HL-60 (cell line): Measurements from ENCODE around the gene ICAM3.
"Not testable (repeated sequence)": the region's sequence is repeated elsewhere in the genome, so short reads cannot be mapped to it uniquely, and the experiment has no call there.

Experiments
- DNase-seq, 2 experiments: peaks; one replicate each; pipeline ENCODE4 v3.0.0-alpha.2; 2010 to 2020; ENCODE audit warnings: low read depth in 1 of 2, low spot score in 1 of 2
- H3K27ac ChIP-seq: fragments of 250-450 bp; sonication (Bioruptor Pico); replicated peaks from 2 replicates; pipeline ENCODE4 v1.5.1; 2020; ENCODE audit warnings: mild to moderate bottlenecking, moderate library complexity
- H3K27me3 ChIP-seq: fragments of 250-450 bp; sonication (Bioruptor Pico); 2 replicates; pipeline ENCODE4 v1.5.1; 2021; ENCODE audit warnings: mild to moderate bottlenecking, moderate library complexity; ENCODE audit not compliant: insufficient read depth, poor library complexity, severe bottlenecking
- H3K4me3 ChIP-seq: replicated peaks from 2 replicates; pipeline ENCODE4 v1.5.1; 2011; ENCODE audit warnings: mild to moderate bottlenecking, control low read depth, low read length; ENCODE audit not compliant: insufficient read depth
- GABPA ChIP-seq: IDR thresholded peaks from 2 replicates; pipeline ENCODE4 v1.6.1; 2012; ENCODE audit warnings: low read depth
- POLR2AphosphoS5 ChIP-seq: IDR thresholded peaks from 2 replicates; pipeline ENCODE4 v1.6.1; 2012; ENCODE audit warnings: low read depth
- SPI1 ChIP-seq: IDR thresholded peaks from 2 replicates; pipeline ENCODE4 v1.6.1; 2012; ENCODE audit warnings: low read depth, mild to moderate bottlenecking, borderline replicate concordance
- TF ChIP-seq, protein P1 (sequence below): IDR thresholded peaks from one replicate; pipeline ENCODE4 v1.5.1; 2011; ENCODE audit warnings: low read length, control low read depth, inconsistent platforms; ENCODE audit not compliant: insufficient read depth
- TF ChIP-seq, protein P2 (sequence below): IDR thresholded peaks from 2 replicates; pipeline ENCODE4 v1.6.1; 2012; ENCODE audit warnings: low read depth; ENCODE audit not compliant: insufficient replicate concordance

ICAM3 gene

DNA sequence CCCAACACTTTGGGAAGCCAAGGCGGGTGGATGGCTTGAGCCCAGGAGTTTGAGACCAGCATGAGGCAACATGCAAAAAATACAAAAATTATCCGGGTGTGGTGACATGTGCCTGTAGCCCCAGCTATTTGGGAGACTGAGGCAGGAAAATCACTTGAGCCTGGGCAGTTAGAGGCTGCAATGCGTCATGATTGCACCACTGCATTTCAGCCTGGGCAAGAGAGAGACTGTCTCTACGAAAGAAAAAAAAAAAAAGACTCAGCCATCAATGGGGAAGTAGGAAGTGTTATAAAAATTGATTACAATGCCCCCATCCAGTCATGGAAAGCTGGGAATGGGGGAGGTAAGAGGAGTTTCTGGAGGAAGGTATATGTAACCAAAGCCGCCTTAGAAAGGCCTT is 35.5 kb upstream of the ICAM3 start:
- TF ChIP-seq, protein P1, sequence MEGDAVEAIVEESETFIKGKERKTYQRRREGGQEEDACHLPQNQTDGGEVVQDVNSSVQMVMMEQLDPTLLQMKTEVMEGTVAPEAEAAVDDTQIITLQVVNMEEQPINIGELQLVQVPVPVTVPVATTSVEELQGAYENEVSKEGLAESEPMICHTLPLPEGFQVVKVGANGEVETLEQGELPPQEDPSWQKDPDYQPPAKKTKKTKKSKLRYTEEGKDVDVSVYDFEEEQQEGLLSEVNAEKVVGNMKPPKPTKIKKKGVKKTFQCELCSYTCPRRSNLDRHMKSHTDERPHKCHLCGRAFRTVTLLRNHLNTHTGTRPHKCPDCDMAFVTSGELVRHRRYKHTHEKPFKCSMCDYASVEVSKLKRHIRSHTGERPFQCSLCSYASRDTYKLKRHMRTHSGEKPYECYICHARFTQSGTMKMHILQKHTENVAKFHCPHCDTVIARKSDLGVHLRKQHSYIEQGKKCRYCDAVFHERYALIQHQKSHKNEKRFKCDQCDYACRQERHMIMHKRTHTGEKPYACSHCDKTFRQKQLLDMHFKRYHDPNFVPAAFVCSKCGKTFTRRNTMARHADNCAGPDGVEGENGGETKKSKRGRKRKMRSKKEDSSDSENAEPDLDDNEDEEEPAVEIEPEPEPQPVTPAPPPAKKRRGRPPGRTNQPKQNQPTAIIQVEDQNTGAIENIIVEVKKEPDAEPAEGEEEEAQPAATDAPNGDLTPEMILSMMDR: no peak
- TF ChIP-seq GABPA (no peak), POLR2AphosphoS5 (no peak), SPI1 (no peak)
- TF ChIP-seq, protein P2, sequence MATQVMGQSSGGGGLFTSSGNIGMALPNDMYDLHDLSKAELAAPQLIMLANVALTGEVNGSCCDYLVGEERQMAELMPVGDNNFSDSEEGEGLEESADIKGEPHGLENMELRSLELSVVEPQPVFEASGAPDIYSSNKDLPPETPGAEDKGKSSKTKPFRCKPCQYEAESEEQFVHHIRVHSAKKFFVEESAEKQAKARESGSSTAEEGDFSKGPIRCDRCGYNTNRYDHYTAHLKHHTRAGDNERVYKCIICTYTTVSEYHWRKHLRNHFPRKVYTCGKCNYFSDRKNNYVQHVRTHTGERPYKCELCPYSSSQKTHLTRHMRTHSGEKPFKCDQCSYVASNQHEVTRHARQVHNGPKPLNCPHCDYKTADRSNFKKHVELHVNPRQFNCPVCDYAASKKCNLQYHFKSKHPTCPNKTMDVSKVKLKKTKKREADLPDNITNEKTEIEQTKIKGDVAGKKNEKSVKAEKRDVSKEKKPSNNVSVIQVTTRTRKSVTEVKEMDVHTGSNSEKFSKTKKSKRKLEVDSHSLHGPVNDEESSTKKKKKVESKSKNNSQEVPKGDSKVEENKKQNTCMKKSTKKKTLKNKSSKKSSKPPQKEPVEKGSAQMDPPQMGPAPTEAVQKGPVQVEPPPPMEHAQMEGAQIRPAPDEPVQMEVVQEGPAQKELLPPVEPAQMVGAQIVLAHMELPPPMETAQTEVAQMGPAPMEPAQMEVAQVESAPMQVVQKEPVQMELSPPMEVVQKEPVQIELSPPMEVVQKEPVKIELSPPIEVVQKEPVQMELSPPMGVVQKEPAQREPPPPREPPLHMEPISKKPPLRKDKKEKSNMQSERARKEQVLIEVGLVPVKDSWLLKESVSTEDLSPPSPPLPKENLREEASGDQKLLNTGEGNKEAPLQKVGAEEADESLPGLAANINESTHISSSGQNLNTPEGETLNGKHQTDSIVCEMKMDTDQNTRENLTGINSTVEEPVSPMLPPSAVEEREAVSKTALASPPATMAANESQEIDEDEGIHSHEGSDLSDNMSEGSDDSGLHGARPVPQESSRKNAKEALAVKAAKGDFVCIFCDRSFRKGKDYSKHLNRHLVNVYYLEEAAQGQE: no peak
- H3K27ac ChIP-seq: no peak overlapping the region
- no peaks in the 10 kb centered on the region for H3K27me3 ChIP-seq
- H3K4me3 ChIP-seq: no peak overlapping the region
- DNase-seq: peak in 1 of 2 experiments; percentile 23

DNA sequence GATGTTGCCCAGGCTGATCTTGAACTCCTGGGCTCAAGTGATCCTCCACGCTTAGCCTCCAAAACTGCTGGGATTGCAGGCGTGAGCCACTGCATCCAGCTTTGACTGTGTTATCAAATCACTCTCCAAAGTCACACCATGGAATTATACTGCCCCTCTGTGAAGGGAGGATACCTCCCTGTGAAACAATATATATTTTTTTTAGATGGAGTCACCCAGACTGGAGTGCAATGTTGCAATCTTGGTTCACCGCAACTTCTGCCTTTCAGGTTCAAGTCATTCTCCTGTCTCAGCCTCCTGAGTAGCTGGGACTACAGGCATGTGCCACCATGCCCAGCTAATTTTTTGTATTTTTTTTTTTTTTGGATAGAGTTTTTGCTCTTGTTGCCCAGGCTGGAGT is 33.3 kb upstream of the ICAM3 start:
- TF ChIP-seq, protein P1: no peak
- no peak for TF ChIP-seq POLR2AphosphoS5
- peak; percentile 86 to 97 for DNase-seq
- no peaks in the 10 kb centered on the region for H3K27me3 ChIP-seq
- H3K4me3 ChIP-seq: no peak overlapping the region
- H3K27ac ChIP-seq: peak overlapping the region; percentile 46

DNA sequence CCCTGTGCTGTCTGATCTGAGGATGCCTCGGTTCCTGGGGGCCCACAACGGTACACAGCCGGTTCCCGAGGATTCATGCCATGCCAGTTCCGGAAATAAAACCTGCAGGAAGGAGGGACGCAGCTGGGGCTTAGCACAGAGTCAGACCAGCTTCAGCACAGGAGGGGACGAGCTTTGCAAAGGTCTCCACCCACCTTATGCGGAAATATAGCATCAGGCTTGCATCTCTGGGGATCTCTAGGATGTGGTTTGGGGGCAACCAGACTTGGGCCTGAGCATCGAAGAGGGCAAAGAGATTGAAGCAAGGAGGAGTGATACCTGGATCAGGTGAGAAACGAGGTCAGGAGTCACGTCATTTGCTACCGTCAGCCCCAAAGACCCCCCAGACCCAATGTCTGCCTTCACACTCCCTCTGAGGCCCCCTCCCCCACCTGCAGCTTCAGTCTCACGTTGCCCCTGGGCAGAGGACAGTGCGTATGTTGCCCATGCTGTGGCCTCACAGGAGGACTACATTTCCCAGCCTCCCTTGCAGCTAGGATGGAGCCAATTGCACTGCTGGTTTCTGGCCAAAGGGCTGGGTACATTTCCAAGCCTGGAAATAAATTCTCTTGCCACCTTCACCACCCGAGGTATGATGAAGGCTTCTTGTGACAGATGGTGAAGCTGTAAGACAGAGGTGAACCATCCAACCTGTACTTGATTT is 28.8 kb upstream of the ICAM3 start:
- DNase-seq: no peak
- Histone ChIP-seq H3K27ac (no peak overlapping the region), H3K27me3 (no peaks in the 10 kb centered on the region), H3K4me3 (no peak overlapping the region)
- TF ChIP-seq, protein P2: no peak

DNA sequence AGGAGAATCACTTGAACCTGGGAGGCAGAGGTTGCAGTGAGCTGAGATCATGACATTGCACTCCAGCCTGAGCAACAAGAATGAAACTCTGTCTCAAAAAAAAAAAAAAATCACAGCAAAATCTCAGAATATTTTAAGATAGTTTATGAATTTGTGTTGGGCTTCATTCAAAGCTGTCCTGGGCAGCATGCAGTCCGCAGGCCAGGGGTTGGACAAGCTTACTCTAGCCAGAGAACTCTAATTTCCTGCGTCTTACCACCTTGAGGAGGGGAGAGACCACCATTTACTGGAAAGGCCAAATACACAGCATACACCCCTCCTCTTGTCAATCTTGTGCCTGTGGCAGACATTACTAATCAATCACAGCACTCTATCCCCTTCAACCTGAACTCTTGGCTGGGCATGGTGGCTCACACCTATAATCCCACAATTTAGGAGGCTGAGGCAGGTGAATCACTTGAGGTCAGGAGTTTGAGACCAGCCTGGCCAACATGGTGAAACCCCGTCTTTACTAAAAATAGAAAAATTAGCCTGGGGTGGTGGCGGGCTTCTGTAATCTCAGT is 27.6 kb upstream of the ICAM3 start:
- DNase-seq, H3K27ac ChIP-seq, H3K27me3 ChIP-seq, H3K4me3 ChIP-seq: not testable (repeated sequence)

DNA sequence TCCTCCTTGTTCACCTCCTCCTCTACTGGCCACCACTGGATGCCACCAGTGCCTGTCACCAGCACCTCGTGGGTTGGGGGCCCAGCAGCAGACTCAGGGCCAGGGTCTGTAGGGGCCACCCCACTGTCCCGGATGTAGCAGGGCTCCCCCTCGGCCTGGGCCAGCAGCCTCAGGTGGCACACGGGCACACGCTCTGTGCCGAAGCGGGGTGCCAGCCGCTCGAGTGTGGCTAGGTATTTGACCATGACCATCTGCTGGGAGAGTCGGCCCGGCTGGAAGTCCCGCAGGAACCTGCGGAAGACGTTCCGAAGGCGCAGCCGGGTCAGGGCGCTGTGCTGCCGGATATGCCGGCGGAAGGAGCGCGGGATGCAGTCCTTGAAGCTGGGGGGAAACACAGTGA is 26.1 kb upstream of the ICAM3 start:
- no peak for TF ChIP-seq POLR2AphosphoS5
- TF ChIP-seq SPI1: no peak
- no peak for TF ChIP-seq GABPA
- H3K27me3 ChIP-seq: no peaks in the 10 kb centered on the region
- H3K4me3 ChIP-seq: no peak overlapping the region
- DNase-seq: no peak
- no peak overlapping the region for H3K27ac ChIP-seq
